HL-60 (cell line): ENCODE data around the gene PIR.

ENCODE experiments used
- DNase-seq, 2 experiments: peaks; one replicate each; pipeline ENCODE4 v3.0.0-alpha.2; 2010 to 2020; ENCODE audit warnings: low read depth in 1 of 2, low spot score in 1 of 2
- H3K27ac ChIP-seq: fragments of 250-450 bp; sonication (Bioruptor Pico); replicated peaks from 2 replicates; pipeline ENCODE4 v1.5.1; 2020; ENCODE audit warnings: mild to moderate bottlenecking, moderate library complexity
- H3K27me3 ChIP-seq: fragments of 250-450 bp; sonication (Bioruptor Pico); 2 replicates; pipeline ENCODE4 v1.5.1; 2021; ENCODE audit warnings: mild to moderate bottlenecking, moderate library complexity; ENCODE audit not compliant: insufficient read depth, poor library complexity, severe bottlenecking
- H3K4me3 ChIP-seq: replicated peaks from 2 replicates; pipeline ENCODE4 v1.5.1; 2011; ENCODE audit warnings: mild to moderate bottlenecking, control low read depth, low read length; ENCODE audit not compliant: insufficient read depth
- CTCF ChIP-seq: IDR thresholded peaks from one replicate; pipeline ENCODE4 v1.5.1; 2011; ENCODE audit warnings: low read length, control low read depth, inconsistent platforms; ENCODE audit not compliant: insufficient read depth
- GABPA ChIP-seq: IDR thresholded peaks from 2 replicates; pipeline ENCODE4 v1.6.1; 2012; ENCODE audit warnings: low read depth
- POLR2AphosphoS5 ChIP-seq: IDR thresholded peaks from 2 replicates; pipeline ENCODE4 v1.6.1; 2012; ENCODE audit warnings: low read depth
- REST ChIP-seq: IDR thresholded peaks from 2 replicates; pipeline ENCODE4 v1.6.1; 2012; ENCODE audit warnings: low read depth; ENCODE audit not compliant: insufficient replicate concordance
- SPI1 ChIP-seq: IDR thresholded peaks from 2 replicates; pipeline ENCODE4 v1.6.1; 2012; ENCODE audit warnings: low read depth, mild to moderate bottlenecking, borderline replicate concordance

The PIR gene

GRCh38 chrX:15512401-15512965 lies 19.4 kb upstream of the PIR start:
- Histone ChIP-seq H3K27ac (no peak overlapping the region), H3K27me3 (peaks cover 4% of the 10 kb centered on the region), H3K4me3 (no peak overlapping the region)
- DNase-seq, result no peak
- no peak for TF ChIP-seq POLR2AphosphoS5
- TF ChIP-seq CTCF, result no peak

GRCh38 chrX:15511563-15511962 lies 18.4 kb upstream of the PIR start:
- no peak overlapping the region for H3K4me3 ChIP-seq
- TF ChIP-seq GABPA (no peak), CTCF (no peak), POLR2AphosphoS5 (no peak), REST (no peak), SPI1 (no peak)
- H3K27ac ChIP-seq, result no peak overlapping the region

GRCh38 chrX:15509845-15510244 lies 16.7 kb upstream of the PIR start:
- H3K27ac ChIP-seq, result no peak overlapping the region
- TF ChIP-seq REST (no peak), POLR2AphosphoS5 (no peak), CTCF (no peak), SPI1 (no peak), GABPA (no peak)
- H3K4me3 ChIP-seq, result no peak overlapping the region
- H3K27me3 ChIP-seq, result peaks cover 2% of the 10 kb centered on the region
- no peak for DNase-seq

More at GRCh38 chrX:15511563-15511962, 18.4 kb upstream of the PIR start:
- H3K27me3 ChIP-seq, result peaks cover 4% of the 10 kb centered on the region
- DNase-seq, result no peak

- peaks cover 2% of the 10 kb centered on the region for H3K27me3 ChIP-seq
- DNase-seq, result no peak
- no peak overlapping the region for H3K27ac ChIP-seq
- TF ChIP-seq POLR2AphosphoS5, result no peak
- TF ChIP-seq GABPA, result no peak
- TF ChIP-seq REST, result no peak
- no peak for TF ChIP-seq CTCF
- TF ChIP-seq SPI1, result no peak
- H3K4me3 ChIP-seq, result no peak overlapping the region
Observed at GRCh38 chrX:15507005-15507404, 13.9 kb upstream of the PIR start.
